SK-N-SH (cell line): Measurements from ENCODE around the gene HS3ST5. TPM values are rescaled to one million over a fixed set of nuclear protein-coding genes. Genes with fewer than 3 reads are reported as not detected.

Experiments used
- CTCF ChIA-PET: fragments of 300-600, 350-600 bp; formaldehyde crosslinking; extraction: SDS; loops from one replicate; lab custom pipeline; 2021; lab: Yijun Ruan, JAX
- POLR2A ChIA-PET: fragments of 350-600 bp; sonication (Branson Sonifier 250); formaldehyde crosslinking; extraction: SDS; loops from one replicate; lab custom pipeline; 2020; ENCODE audit warnings: antibody characterized with exemption, inconsistent platforms; lab: Yijun Ruan, JAX
- DNase-seq: peaks from one replicate; pipeline ENCODE4 v3.0.0; 2012
- H2AFZ ChIP-seq: fragments of 200-600 bp; sonication (generic); 2 replicates; pipeline ENCODE4 v1.8.1; 2016; ENCODE audit warnings: antibody characterized with exemption, mild to moderate bottlenecking, low read depth
- H3F3A ChIP-seq: fragments of 200-600 bp; sonication (generic); replicated peaks from 2 replicates; pipeline ENCODE3; 2016; ENCODE audit warnings: antibody characterized with exemption, mild to moderate bottlenecking; ENCODE audit not compliant: insufficient read depth
- H3K27ac ChIP-seq, 2 experiments: fragments of 200-500 bp in 1 of 2; fragments of 200-600 bp in 1 of 2; sonication (Bioruptor generic) in 1 of 2; sonication (generic), shearing (Covaris generic) in 1 of 2; 2 replicates each; pipeline versions ENCODE4 v1.5.1 to v1.6.1; 2014 to 2016; ENCODE audit warnings: low read depth in 2 of 2, inconsistent platforms in 1 of 2, low read length in 1 of 2, mild to moderate bottlenecking in 1 of 2, mixed read lengths in 1 of 2
- H3K27me3 ChIP-seq: fragments of 200-600 bp; sonication (generic), shearing (Covaris generic); 2 replicates; pipeline ENCODE4 v1.6.1; 2016; ENCODE audit warnings: mixed run types; ENCODE audit not compliant: insufficient read depth
- H3K36me3 ChIP-seq, 2 experiments: fragments of 200-500 bp in 1 of 2; fragments of 200-600 bp in 1 of 2; sonication (Bioruptor generic) in 1 of 2; sonication (generic) in 1 of 2; replicated peaks in 1 of 2; 2 replicates each; pipeline versions ENCODE3 to v1.5.1; 2014 to 2016; ENCODE audit warnings: low read length in 1 of 2, mild to moderate bottlenecking in 1 of 2; ENCODE audit not compliant: insufficient read depth in 2 of 2, control insufficient read depth in 1 of 2
- H3K4me1 ChIP-seq, 2 experiments: fragments of 200-500 bp in 1 of 2; fragments of 200-600 bp in 1 of 2; sonication (Bioruptor generic) in 1 of 2; sonication (generic), shearing (Covaris generic) in 1 of 2; 2 replicates each; pipeline versions ENCODE4 v1.5.1 to v1.6.1; 2014 to 2016; ENCODE audit warnings: low read depth in 1 of 2, low read length in 1 of 2, mixed run types in 1 of 2; ENCODE audit not compliant: insufficient read depth in 2 of 2, control insufficient read depth in 1 of 2
- H3K4me2 ChIP-seq: fragments of 200-600 bp; sonication (generic), shearing (Covaris generic); 2 replicates; pipeline ENCODE4 v1.6.1; 2017; ENCODE audit warnings: mixed run types
- H3K4me3 ChIP-seq, 2 experiments: fragments of 200-500 bp in 1 of 2; fragments of 200-600 bp in 1 of 2; sonication (Bioruptor generic) in 1 of 2; sonication (generic), shearing (Covaris generic) in 1 of 2; 2 replicates each; pipeline versions ENCODE4 v1.5.1 to v1.8.1; 2014 to 2016; ENCODE audit warnings: low read depth in 2 of 2, inconsistent platforms in 1 of 2, low read length in 1 of 2, mild to moderate bottlenecking in 1 of 2, mixed read lengths in 1 of 2, moderate library complexity in 1 of 2
- H3K79me2 ChIP-seq: fragments of 200-600 bp; sonication (generic); 2 replicates; pipeline ENCODE4 v1.8.1; 2017; ENCODE audit warnings: mild to moderate bottlenecking; ENCODE audit not compliant: insufficient read depth
- H3K9ac ChIP-seq: fragments of 200-600 bp; sonication (generic); 2 replicates; pipeline ENCODE4 v1.6.1; 2017; ENCODE audit warnings: mixed run types
- H3K9me2 ChIP-seq: fragments of 200-600 bp; sonication (generic); 2 replicates; pipeline ENCODE4 v1.6.1; 2017; ENCODE audit warnings: mixed run types
- H3K9me3 ChIP-seq: fragments of 200-600 bp; sonication (generic); 2 replicates; pipeline ENCODE4 v1.6.1; 2017; ENCODE audit warnings: mixed run types, mild to moderate bottlenecking, moderate library complexity
- H4K20me1 ChIP-seq: fragments of 200-600 bp; sonication (generic); 2 replicates; pipeline ENCODE4 v1.6.1; 2017; ENCODE audit warnings: mild to moderate bottlenecking, mixed run types; ENCODE audit not compliant: insufficient read depth
- CHD2 ChIP-seq: fragments of 150-350 bp; IDR thresholded peaks from 2 replicates; pipeline ENCODE4 v1.6.1; 2018; ENCODE audit warnings: low read length; ENCODE audit not compliant: partially characterized antibody
- ELF1 ChIP-seq: IDR thresholded peaks from 2 replicates; pipeline ENCODE4 v1.4.0; 2012
- EP300 ChIP-seq, 2 experiments: IDR thresholded peaks; 2 replicates each; pipeline versions ENCODE4 v1.4.0 to v1.6.1; 2012; ENCODE audit warnings: borderline replicate concordance in 1 of 2, low read depth in 1 of 2, low read length in 1 of 2
- EZH2phosphoT487 ChIP-seq: fragments of 200-600 bp; sonication (generic); IDR thresholded peaks from 2 replicates; pipeline ENCODE4 v1.6.1; 2017; ENCODE audit warnings: low read depth, mixed run types, mild to moderate bottlenecking, antibody characterized with exemption, moderate library complexity, borderline replicate concordance
- FOXM1 ChIP-seq: IDR thresholded peaks from 2 replicates; pipeline ENCODE4 v1.4.0; 2012; ENCODE audit warnings: low read depth, mild to moderate bottlenecking
- GATA2 ChIP-seq: sonication (generic); formaldehyde crosslinking; IDR thresholded peaks from 2 replicates; pipeline ENCODE4 v1.5.0; 2020; ENCODE audit warnings: mild to moderate bottlenecking, missing genetic modification reagents
- JUND ChIP-seq: IDR thresholded peaks from 2 replicates; pipeline ENCODE4 v1.4.0; 2012
- MXI1 ChIP-seq: IDR thresholded peaks from 2 replicates; pipeline ENCODE4 v1.6.1; 2012; ENCODE audit warnings: mild to moderate bottlenecking, low read depth, low read length, improper control_type of control experiment
- NRF1 ChIP-seq: IDR thresholded peaks from 2 replicates; pipeline ENCODE4 v1.6.1; 2012; ENCODE audit warnings: low read depth, mild to moderate bottlenecking, low read length
- POLR2AphosphoS5 ChIP-seq: IDR thresholded peaks from 2 replicates; pipeline ENCODE4 v1.6.1; 2012; ENCODE audit warnings: low read depth, low read length
- RAD21 ChIP-seq: IDR thresholded peaks from 2 replicates; pipeline ENCODE4 v1.6.1; 2012; ENCODE audit warnings: mild to moderate bottlenecking, low read length
- RCOR1 ChIP-seq: fragments of 150-350 bp; IDR thresholded peaks from 2 replicates; pipeline ENCODE4 v1.6.1; 2017; ENCODE audit warnings: antibody characterized with exemption, low read length
- RXRA ChIP-seq: IDR thresholded peaks from 2 replicates; pipeline ENCODE4 v1.4.0; 2012; ENCODE audit warnings: low read depth, mild to moderate bottlenecking, borderline replicate concordance
- SMC3 ChIP-seq: IDR thresholded peaks from 2 replicates; pipeline ENCODE4 v1.6.1; 2012; ENCODE audit warnings: low read depth, low read length, improper control_type of control experiment
- TAF1 ChIP-seq: IDR thresholded peaks from 2 replicates; pipeline ENCODE4 v1.6.1; 2012; ENCODE audit warnings: low read depth, mild to moderate bottlenecking, low read length, moderate library complexity, borderline replicate concordance
- TEAD4 ChIP-seq: IDR thresholded peaks from 2 replicates; pipeline ENCODE4 v1.4.0; 2012; ENCODE audit warnings: mild to moderate bottlenecking, borderline replicate concordance; ENCODE audit not compliant: insufficient read depth
- WGBS: methylation state at CpG from one replicate; pipeline ENCODE4 v1.1.6; 2017; ENCODE audit warnings: low lambda C conversion rate; 5-methylcytosine and 5-hydroxymethylcytosine counted together
- polyA plus RNA-seq, 3 experiments: library from polyadenylated mRNA; depleted of rRNA; stranded (reverse); fragments of >200 nt; gene quantifications; 2 replicates each; pipeline ENCODE4 v1.2.3, GENCODE V29; 2012
- TF ChIP-seq, protein P1 (sequence below): IDR thresholded peaks from 2 replicates; pipeline ENCODE4 v1.4.0; 2012; ENCODE audit warnings: low read depth

The HS3ST5 gene
- polyA plus RNA-seq, 1 of the 3 experiments (the other 2 are of a cell fraction): 0.02 TPM

DNA sequence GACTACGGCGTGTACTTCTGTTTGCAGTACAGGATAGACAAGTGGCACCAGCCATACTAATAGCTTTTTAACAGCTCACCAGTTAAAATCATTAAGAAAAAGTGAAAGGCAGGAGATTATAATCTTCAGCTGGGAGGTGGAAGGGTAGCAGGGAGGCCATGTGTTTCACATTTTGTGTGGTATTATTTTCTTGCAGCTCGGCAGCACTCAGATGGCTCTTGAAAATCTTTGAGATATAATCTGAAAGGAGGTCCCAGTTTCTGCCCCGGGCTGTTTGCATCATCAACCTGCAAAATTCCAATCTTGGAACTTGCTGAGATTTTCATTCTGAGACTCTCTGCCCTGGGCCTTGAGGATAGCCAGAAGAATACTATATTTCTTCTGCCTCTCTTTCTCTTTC lies 284.4 kb downstream of the HS3ST5 start:
- 37% methylated on average over 4 of the region's 4 CpGs for WGBS
- H3K27me3 ChIP-seq: no peaks in the 10 kb centered on the region
- TF ChIP-seq ELF1: no peak
- TF ChIP-seq POLR2AphosphoS5: no peak
- no peak for TF ChIP-seq RAD21
- peak; percentile 91 for TF ChIP-seq GATA2 (CRISPR knock-in tag)
- no peak for TF ChIP-seq JUND
- TF ChIP-seq RXRA: no peak
- peak; percentile 20 for TF ChIP-seq CHD2
- TF ChIP-seq RCOR1: peak; percentile 86
- TF ChIP-seq, protein P1, sequence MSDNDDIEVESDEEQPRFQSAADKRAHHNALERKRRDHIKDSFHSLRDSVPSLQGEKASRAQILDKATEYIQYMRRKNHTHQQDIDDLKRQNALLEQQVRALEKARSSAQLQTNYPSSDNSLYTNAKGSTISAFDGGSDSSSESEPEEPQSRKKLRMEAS: no peak
- TF ChIP-seq TAF1: no peak
- TF ChIP-seq SMC3: no peak
- TF ChIP-seq NRF1: no peak
- TF ChIP-seq EP300 (IDR thresholded peaks at IDR 0.05; ENCODE audit: borderline replicate concordance in 1 of 2, low read depth in 1 of 2, low read length in 1 of 2): peak in 1 of 2 experiments; percentile 72; a peak in 1 of 4 replicates
- TF ChIP-seq MXI1: no peak
- no peak for TF ChIP-seq EZH2phosphoT487
- TF ChIP-seq TEAD4: no peak
- TF ChIP-seq, all 33 proteins: peak for 4
- Histone ChIP-seq H3K9ac (no peak overlapping the region), H3K4me2 (no peak overlapping the region), H3K79me2 (no peaks in the 10 kb centered on the region), H3K4me1 (peaks cover 0 to 12% of the 10 kb centered on the region in 2 experiments; a peak in 2 of 4 replicates), H3K4me3 (no peak overlapping the region), H2AFZ (no peak overlapping the region), H3K36me3 (no peaks in the 10 kb centered on the region), H3K9me2 (no peaks in the 10 kb centered on the region), H3F3A (no peaks in the 10 kb centered on the region), H3K27ac (no peak overlapping the region; a peak in 2 of 4 replicates), H4K20me1 (no peaks in the 10 kb centered on the region), H3K9me3 (no peaks in the 10 kb centered on the region)
- DNase-seq: peak; percentile 57
- POLR2A ChIA-PET: interaction anchor here (0.5 to 1.3 kb wide), 2 partner anchors 8 to 486 kb away, joined by 3 read pairs; no protein-coding TSS in a partner anchor
- CTCF ChIA-PET: interaction anchor here (0.8 to 1.4 kb wide), 4 partner anchors 50 to 683 kb away, joined by 3 read pairs; no protein-coding TSS in a partner anchor

DNA sequence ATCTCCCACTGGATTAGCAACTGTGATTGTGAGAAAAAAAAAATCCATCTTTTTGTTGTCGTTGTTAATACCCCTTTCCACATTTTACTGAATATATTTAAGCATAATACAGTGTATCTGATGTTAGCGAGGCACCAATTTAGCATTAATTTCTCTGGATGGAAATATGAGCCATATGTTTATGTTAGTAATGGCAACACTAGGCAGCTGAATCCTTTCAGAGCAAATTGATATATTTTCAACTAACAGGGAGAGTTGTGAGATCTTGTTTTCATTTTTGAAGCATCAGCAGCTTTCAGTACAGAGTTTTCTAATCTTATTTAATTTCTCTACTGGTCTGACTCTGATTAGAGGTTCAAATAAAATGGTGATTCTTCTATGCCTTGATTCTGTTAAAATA lies 287.1 kb downstream of the HS3ST5 start:
- H3K9me3 ChIP-seq: no peaks in the 10 kb centered on the region
- no peak overlapping the region for H2AFZ ChIP-seq
- no peaks in the 10 kb centered on the region for H3K36me3 ChIP-seq
- no peak overlapping the region; a peak in 1 of 4 replicates for H3K27ac ChIP-seq
- no peaks in the 10 kb centered on the region for H3K27me3 ChIP-seq
- peaks cover 0 to 10% of the 10 kb centered on the region in 2 experiments; a peak in 2 of 4 replicates for H3K4me1 ChIP-seq
- H3K4me2 ChIP-seq: no peak overlapping the region
- WGBS: 44% methylated on average over 2 of the region's 2 CpGs
- H3K9ac ChIP-seq: no peak overlapping the region
- H4K20me1 ChIP-seq: no peaks in the 10 kb centered on the region
- no peak for TF ChIP-seq EZH2phosphoT487
- no peak for TF ChIP-seq ELF1
- no peak for TF ChIP-seq FOXM1
- TF ChIP-seq POLR2AphosphoS5: no peak
- TF ChIP-seq EP300 (IDR thresholded peaks at IDR 0.05; ENCODE audit: borderline replicate concordance in 1 of 2, low read depth in 1 of 2, low read length in 1 of 2): no peak
- no peak for TF ChIP-seq GATA2 (CRISPR knock-in tag)
- no peak for TF ChIP-seq TEAD4
- DNase-seq: no peak
- no peaks in the 10 kb centered on the region for H3K79me2 ChIP-seq
- H3K4me3 ChIP-seq: no peak overlapping the region
- ChIA-PET CTCF (no interaction called here), POLR2A (no interaction called here)
- no peaks in the 10 kb centered on the region for H3K9me2 ChIP-seq
- no peaks in the 10 kb centered on the region for H3F3A ChIP-seq
